Ascending aorta (tissue), 2 donors: Measurements from ENCODE around the gene RIMS1. TPM values are rescaled to one million over a fixed set of nuclear protein-coding genes. Genes with fewer than 3 reads are reported as not detected.

ENCODE experiments used
- DNase-seq, 2 donors: peaks; one replicate each; pipeline ENCODE4 v3.0.0-alpha.2; 2019; ENCODE audit warnings: low spot score in 2 of 2
- H3K27ac ChIP-seq, 2 donors: fragments of 200-600 bp; sonication (generic); one replicate each; pipeline ENCODE4 v1.5.1; 2016 to 2017; ENCODE audit warnings: mild to moderate bottlenecking in 1 of 2
- H3K27me3 ChIP-seq: fragments of 200-600 bp; sonication (generic); one replicate; pipeline ENCODE4 v1.5.1; 2017
- H3K36me3 ChIP-seq, 2 donors: fragments of 200-600 bp; sonication (generic); one replicate each; pipeline ENCODE4 v1.5.1; 2016
- H3K4me1 ChIP-seq, 2 donors: fragments of 200-600 bp; sonication (generic); one replicate each; pipeline ENCODE4 v1.5.1; 2016 to 2017; ENCODE audit warnings: mild to moderate bottlenecking in 1 of 2
- H3K4me3 ChIP-seq, 2 donors: fragments of 200-600 bp; sonication (generic); one replicate each; pipeline ENCODE4 v1.5.1; 2016 to 2017; ENCODE audit warnings: mild to moderate bottlenecking in 1 of 2
- H3K9me3 ChIP-seq, 2 donors: fragments of 200-600 bp; sonication (generic); one replicate each; pipeline ENCODE4 v1.5.1; 2016
- intact Hi-C: fragments of 100-400 bp; cut with DNase I; formaldehyde crosslinking; loops from one replicate; pipeline ENCODE4 v1.15.1; 2023
- total RNA-seq: library from RNA; depleted of rRNA; stranded (reverse); fragments of >200 nt; gene quantifications from one replicate; pipeline ENCODE4 v1.1.0, GENCODE V29; 2016
- TF ChIP-seq, protein P1 (sequence below), 3 experiments: fragments of 200-600 bp in 2 of 3; fragments of 450-650 bp in 1 of 3; sonication (generic) in 2 of 3; IDR thresholded peaks; one replicate each; pipeline ENCODE4 v1.5.1; 2016 to 2019; ENCODE audit warnings: antibody characterized with exemption in 3 of 3, mild to moderate bottlenecking in 1 of 3, moderate library complexity in 1 of 3

Gene RIMS1
- total RNA-seq, 1 donor from 2014 or later, result not detected

GRCh38 chr6:71929047-71929446 is 42.7 kb downstream of the RIMS1 start:
- H3K9me3 ChIP-seq, result no peaks in the 10 kb centered on the region
- H3K27me3 ChIP-seq, result no peaks in the 10 kb centered on the region
- H3K4me1 ChIP-seq, result no peaks in the 10 kb centered on the region
- DNase-seq, result no peak
- H3K4me3 ChIP-seq, result no peak overlapping the region
- H3K36me3 ChIP-seq, result no peaks in the 10 kb centered on the region
- TF ChIP-seq, protein P1, sequence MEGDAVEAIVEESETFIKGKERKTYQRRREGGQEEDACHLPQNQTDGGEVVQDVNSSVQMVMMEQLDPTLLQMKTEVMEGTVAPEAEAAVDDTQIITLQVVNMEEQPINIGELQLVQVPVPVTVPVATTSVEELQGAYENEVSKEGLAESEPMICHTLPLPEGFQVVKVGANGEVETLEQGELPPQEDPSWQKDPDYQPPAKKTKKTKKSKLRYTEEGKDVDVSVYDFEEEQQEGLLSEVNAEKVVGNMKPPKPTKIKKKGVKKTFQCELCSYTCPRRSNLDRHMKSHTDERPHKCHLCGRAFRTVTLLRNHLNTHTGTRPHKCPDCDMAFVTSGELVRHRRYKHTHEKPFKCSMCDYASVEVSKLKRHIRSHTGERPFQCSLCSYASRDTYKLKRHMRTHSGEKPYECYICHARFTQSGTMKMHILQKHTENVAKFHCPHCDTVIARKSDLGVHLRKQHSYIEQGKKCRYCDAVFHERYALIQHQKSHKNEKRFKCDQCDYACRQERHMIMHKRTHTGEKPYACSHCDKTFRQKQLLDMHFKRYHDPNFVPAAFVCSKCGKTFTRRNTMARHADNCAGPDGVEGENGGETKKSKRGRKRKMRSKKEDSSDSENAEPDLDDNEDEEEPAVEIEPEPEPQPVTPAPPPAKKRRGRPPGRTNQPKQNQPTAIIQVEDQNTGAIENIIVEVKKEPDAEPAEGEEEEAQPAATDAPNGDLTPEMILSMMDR (IDR thresholded peaks at IDR 0.05), result no peak
- no peak overlapping the region for H3K27ac ChIP-seq
- intact Hi-C loops, result no loop called here

DNA sequence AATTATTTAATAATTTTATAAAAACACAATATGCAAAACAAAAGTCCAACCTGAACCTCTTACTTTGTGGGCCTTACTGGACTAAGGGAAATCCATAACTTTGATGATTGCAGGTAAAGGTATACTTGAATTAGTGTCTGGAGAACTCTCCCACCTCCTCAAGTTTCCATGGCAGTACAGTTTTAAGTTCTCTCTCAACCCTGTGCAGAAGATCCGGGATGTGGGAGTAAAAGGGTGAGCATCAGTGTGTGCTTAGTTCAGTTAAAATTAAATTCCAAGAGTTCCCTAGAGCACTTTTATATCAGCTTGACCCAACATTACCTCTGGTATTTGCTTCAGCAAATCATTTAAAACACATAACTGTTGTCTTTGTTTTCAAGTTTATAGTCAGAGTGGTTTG is 47.5 kb downstream of the RIMS1 start:
- intact Hi-C loops, result no loop called here
- Histone ChIP-seq H3K4me1 (no peaks in the 10 kb centered on the region), H3K27me3 (no peaks in the 10 kb centered on the region), H3K4me3 (no peak overlapping the region), H3K27ac (no peak overlapping the region), H3K36me3 (no peaks in the 10 kb centered on the region), H3K9me3 (no peaks in the 10 kb centered on the region)
- DNase-seq, result no peak
- TF ChIP-seq, protein P1 (IDR thresholded peaks at IDR 0.05), result no peak

DNA sequence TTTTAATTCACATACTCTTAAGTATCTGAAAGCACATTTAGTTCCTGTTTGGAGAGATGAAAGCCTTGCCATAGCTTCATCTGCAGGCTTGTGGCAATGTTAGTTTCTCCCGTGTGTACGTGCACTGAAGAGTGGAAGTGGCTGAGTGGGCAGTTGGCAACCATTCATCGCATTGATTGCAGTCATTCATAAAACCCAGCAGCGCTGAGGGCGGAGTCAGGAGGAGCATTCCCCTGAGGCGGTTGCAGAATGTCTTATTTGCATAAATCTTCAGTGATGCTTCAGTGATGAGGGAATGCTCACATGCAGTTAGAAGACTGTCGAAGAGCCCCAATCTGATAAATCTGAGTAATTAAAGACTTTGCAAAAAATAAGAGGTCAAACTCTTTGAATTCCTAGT is 79.1 kb downstream of the RIMS1 start:
- intact Hi-C loops, result no loop called here
- Histone ChIP-seq H3K4me1 (no peaks in the 10 kb centered on the region), H3K9me3 (no peaks in the 10 kb centered on the region), H3K27ac (no peak overlapping the region), H3K27me3 (no peaks in the 10 kb centered on the region), H3K4me3 (no peak overlapping the region), H3K36me3 (no peaks in the 10 kb centered on the region)
- TF ChIP-seq, protein P1 (IDR thresholded peaks at IDR 0.05), result no peak
- DNase-seq, result no peak

DNA sequence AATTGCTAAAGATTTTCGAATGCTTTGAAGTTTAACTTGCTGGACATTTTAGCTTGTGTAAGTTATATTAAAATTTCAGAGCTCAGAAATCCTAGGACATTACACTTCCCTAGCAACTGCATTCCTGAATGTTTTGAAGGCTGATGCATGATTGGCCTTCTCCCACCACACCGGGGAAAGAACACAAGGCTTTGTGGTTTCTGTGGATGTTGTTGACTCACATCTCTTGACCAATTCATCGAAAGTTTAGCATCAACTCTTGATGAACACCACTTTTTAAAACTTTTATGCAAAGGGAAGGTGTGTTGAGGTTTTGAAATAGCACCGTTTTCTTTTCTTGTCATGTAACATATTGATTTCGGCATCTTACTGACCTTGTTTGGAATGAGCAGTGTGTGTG is 81.1 kb downstream of the RIMS1 start:
- H3K27me3 ChIP-seq, result no peaks in the 10 kb centered on the region
- no peak for DNase-seq
- no peaks in the 10 kb centered on the region for H3K9me3 ChIP-seq
- intact Hi-C loops, result no loop called here
- H3K4me1 ChIP-seq, result no peaks in the 10 kb centered on the region
- no peaks in the 10 kb centered on the region for H3K36me3 ChIP-seq
- H3K4me3 ChIP-seq, result no peak overlapping the region
- H3K27ac ChIP-seq, result no peak overlapping the region
- TF ChIP-seq, protein P1 (IDR thresholded peaks at IDR 0.05), result no peak

DNA sequence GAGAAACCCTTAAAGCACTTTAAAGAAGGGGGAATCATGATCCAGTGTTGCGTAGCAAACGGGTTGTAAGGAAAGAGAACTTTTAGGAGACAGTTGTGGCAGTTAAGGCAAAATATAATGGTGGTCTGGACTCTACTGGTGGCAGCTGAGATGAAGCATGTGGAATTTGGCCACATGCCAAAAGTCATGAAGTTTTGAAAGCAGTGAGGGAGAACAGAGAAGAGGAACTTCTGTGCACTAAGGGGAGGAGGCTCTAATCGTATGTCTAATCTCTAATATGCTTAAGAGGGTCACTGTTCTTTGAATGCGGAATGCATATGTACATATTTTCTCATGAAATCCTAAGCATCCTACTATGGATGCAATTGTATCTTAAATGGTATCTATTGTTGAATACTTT is 91.5 kb downstream of the RIMS1 start:
- no peaks in the 10 kb centered on the region for H3K27me3 ChIP-seq
- TF ChIP-seq, protein P1 (IDR thresholded peaks at IDR 0.05), result no peak
- H3K27ac ChIP-seq, result no peak overlapping the region
- intact Hi-C loops, result no loop called here
- no peaks in the 10 kb centered on the region for H3K4me1 ChIP-seq
- no peak overlapping the region for H3K4me3 ChIP-seq
- no peaks in the 10 kb centered on the region for H3K9me3 ChIP-seq
- H3K36me3 ChIP-seq, result no peaks in the 10 kb centered on the region
- no peak for DNase-seq

- Histone ChIP-seq H3K4me1 (no peaks in the 10 kb centered on the region), H3K27ac (no peak overlapping the region), H3K36me3 (no peaks in the 10 kb centered on the region), H3K4me3 (no peak overlapping the region), H3K9me3 (no peaks in the 10 kb centered on the region), H3K27me3 (no peaks in the 10 kb centered on the region)
- no peak for DNase-seq
- intact Hi-C loops, result no loop called here
- TF ChIP-seq, protein P1 (IDR thresholded peaks at IDR 0.05), result no peak
Measured at GRCh38 chr6:71979911-71980310, 93.6 kb downstream of the RIMS1 start.
